Measurements from ENCODE around the gene BTG4. TPM values are rescaled to one million over a fixed set of nuclear protein-coding genes. Genes with fewer than 3 reads are reported as not detected.
A peak's percentile ranks its signal among the peaks of the same experiment; 100 is the strongest.

Gene BTG4
- total RNA-seq, 1 donor from 2014 or later, result not detected

GRCh38 chr11:111452146-111452545, 60.0 kb downstream of the BTG4 start:
- Mint-ChIP-seq H3K36me3 (ENCODE audit: low read depth, unreplicated experiment) (no peaks in the 10 kb centered on the region), H3K4me1 (ENCODE audit: unreplicated experiment) (peaks cover 8% of the 10 kb centered on the region), H3K27me3 (ENCODE audit: unreplicated experiment) (peaks cover 14% of the 10 kb centered on the region), H3K27ac (ENCODE audit: unreplicated experiment) (no peak overlapping the region), H3K4me3 (ENCODE audit: unreplicated experiment) (no peak overlapping the region), H3K9me3 (ENCODE audit: unreplicated experiment) (no peaks in the 10 kb centered on the region)
- TF ChIP-seq CTCF (IDR thresholded peaks at IDR 0.05; ENCODE audit: unreplicated experiment), result no peak
- no peak for DNase-seq (ENCODE audit: low spot score)

DNA sequence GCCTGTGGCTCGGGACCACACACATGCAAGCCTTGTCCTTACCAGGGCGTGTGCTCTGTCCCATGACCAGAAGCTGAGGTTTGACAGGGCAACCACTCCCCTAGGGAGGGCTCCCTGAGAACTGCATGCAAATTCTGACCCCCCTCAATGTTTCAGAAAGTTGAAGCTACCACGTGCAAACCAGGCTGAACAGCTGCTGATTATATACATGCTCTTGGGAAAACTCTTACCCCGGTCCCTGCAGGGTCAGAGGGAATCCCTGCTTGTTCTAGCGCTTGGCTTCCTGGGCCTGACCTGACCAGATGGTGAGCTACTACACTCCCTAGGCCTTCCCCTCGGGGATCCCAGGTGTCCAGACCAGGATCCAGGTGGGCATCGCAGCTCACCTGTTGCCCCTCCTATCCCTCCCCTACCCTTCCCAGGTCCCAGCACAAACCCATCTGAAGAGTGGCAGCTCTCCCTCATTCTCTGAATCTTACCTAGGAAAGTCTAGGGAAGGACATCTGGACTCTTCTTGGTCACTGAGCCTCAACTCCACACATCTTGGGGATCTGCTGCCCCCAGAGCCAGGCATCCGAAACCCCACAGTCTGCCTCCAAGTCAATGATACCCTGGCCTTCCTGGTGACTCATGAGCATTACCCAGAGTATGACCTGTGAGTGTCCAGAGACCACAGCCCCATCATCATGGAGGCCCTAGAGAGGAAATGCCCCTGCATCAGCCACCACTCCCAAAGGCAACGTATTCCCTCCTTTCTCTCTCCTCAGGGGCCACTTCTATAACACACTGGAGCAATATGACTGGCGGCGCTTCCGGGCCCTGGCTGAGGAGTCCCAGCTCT, 61.5 kb downstream of the BTG4 start:
- Mint-ChIP-seq H3K9me3 (ENCODE audit: unreplicated experiment) (no peaks in the 10 kb centered on the region), H3K36me3 (ENCODE audit: low read depth, unreplicated experiment) (no peaks in the 10 kb centered on the region), H3K4me3 (ENCODE audit: unreplicated experiment) (no peak overlapping the region), H3K27me3 (ENCODE audit: unreplicated experiment) (peaks cover 13% of the 10 kb centered on the region), H3K27ac (ENCODE audit: unreplicated experiment) (no peak overlapping the region), H3K4me1 (ENCODE audit: unreplicated experiment) (peaks cover 17% of the 10 kb centered on the region)
- TF ChIP-seq CTCF (IDR thresholded peaks at IDR 0.05; ENCODE audit: unreplicated experiment), result no peak
- no peak for DNase-seq (ENCODE audit: low spot score)

GRCh38 chr11:111449696-111450479, 62.3 kb downstream of the BTG4 start:
- Mint-ChIP-seq H3K27me3 (ENCODE audit: unreplicated experiment) (peaks cover 11% of the 10 kb centered on the region), H3K4me3 (ENCODE audit: unreplicated experiment) (no peak overlapping the region), H3K27ac (ENCODE audit: unreplicated experiment) (no peak overlapping the region), H3K4me1 (ENCODE audit: unreplicated experiment) (peaks cover 18% of the 10 kb centered on the region), H3K9me3 (ENCODE audit: unreplicated experiment) (no peaks in the 10 kb centered on the region), H3K36me3 (ENCODE audit: low read depth, unreplicated experiment) (no peaks in the 10 kb centered on the region)
- no peak for TF ChIP-seq CTCF (IDR thresholded peaks at IDR 0.05; ENCODE audit: unreplicated experiment)
- no peak for DNase-seq (ENCODE audit: low spot score)

DNA sequence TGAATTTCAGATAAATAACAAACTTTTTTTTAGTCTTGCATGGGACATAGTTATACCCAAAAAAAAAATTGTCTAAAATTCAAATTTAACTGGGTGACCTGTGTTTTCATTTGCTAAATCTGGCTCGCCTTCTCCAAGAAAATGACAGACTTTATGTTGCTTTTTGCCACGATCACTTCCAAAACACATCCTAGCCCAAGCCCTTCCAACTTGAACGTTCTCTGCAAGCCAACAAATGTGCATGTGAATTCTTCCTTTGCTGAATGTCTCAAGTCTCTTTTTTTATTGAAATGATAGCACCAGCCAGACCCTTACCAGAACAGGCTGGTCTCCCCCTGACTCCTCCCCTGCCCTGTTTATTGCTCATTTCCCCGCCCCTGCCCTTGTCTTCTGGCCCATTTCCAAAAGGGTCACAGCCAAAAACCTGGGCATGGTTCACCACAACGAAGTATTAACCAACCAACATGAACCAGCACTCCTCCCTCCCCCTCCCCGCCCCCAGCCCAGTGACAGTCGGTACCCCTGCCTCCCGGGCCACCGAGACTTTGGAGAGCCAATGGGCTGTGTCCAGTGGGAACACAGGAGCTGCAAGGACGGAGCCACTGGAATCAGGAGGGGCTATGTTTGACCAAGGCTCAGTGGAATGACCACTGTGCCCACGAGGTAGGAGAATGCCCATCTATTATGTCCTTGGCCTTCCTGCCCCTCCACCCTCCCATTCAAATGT, 63.2 kb downstream of the BTG4 start:
- H3K27ac Mint-ChIP-seq (ENCODE audit: unreplicated experiment), result peak overlapping the region; percentile 38
- no peak overlapping the region for H3K4me3 Mint-ChIP-seq (ENCODE audit: unreplicated experiment)
- no peaks in the 10 kb centered on the region for H3K36me3 Mint-ChIP-seq (ENCODE audit: low read depth, unreplicated experiment)
- H3K27me3 Mint-ChIP-seq (ENCODE audit: unreplicated experiment), result peaks cover 8% of the 10 kb centered on the region
- H3K4me1 Mint-ChIP-seq (ENCODE audit: unreplicated experiment), result peaks cover 12% of the 10 kb centered on the region
- DNase-seq (ENCODE audit: low spot score), result no peak
- no peaks in the 10 kb centered on the region for H3K9me3 Mint-ChIP-seq (ENCODE audit: unreplicated experiment)
- TF ChIP-seq CTCF (IDR thresholded peaks at IDR 0.05; ENCODE audit: unreplicated experiment), result no peak
